ENCODE measurements around the gene MARCHF7.

MARCHF7 gene

DNA sequence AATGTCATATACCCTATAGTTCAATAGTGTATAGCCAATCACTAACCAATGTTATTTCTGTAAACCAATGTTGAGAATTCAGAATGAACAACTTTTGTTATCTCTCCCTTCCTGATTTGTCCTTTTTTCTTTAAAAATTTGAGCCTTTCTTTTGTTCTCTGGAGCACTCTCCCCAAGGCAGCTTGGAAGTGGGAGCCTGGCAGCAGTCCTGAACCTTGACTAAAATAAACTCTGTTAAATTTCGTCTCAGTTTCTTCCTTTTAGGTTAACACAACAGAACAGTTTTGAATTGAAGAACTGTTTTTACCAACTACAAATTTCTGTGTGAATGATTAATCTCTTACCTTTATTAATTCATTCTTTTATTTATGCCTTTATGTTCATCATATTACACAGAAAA is 49.8 kb downstream of the MARCHF7 start:
- DNase-seq (ENCODE audit: low read depth, low spot score) = no peak

Data from astrocyte of the hippocampus (primary cell).